Fibroblast of lung (primary cell): ENCODE results near the gene CHST3.

ENCODE experiments used
- EZH2 ChIP-seq: IDR thresholded peaks from 2 replicates; pipeline ENCODE4 v1.5.1; 2012; ENCODE audit warnings: low read length, control low read depth, mild to moderate bottlenecking; ENCODE audit errors: missing control alignments
- TF ChIP-seq, protein P1 (sequence below), 2 donors: IDR thresholded peaks in 1 of 2; conservative IDR thresholded peaks in 1 of 2; 1 replicate in 1 of 2; 2 replicates in 1 of 2; pipeline ENCODE4 v1.5.1; 2011 to 2012; ENCODE audit warnings: low read length in 2 of 2, control low read depth in 1 of 2, inconsistent platforms in 1 of 2, low read depth in 1 of 2, mild to moderate bottlenecking in 1 of 2

DNA sequence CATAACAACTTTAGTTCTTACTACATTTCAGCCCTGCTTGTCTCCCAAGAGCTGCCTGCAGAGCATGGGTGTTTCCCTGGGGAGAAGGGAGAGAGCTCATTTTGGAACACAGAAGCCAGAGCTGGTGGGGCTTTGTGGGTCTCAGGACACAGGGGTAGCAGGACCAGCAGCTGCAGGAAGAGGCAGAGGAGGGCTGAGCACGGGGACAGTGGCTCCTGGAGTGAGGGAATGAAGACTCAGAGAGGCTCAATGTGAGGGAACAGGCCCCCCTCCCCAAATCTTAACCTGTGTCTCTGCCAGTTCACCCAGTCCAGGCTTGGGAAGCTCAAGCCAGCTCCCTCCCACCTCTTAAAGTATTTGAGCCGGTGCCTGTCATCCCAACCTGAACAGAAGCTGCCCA lies 50.0 kb downstream of the CHST3 start:
- no peak for TF ChIP-seq EZH2
- TF ChIP-seq, protein P1, sequence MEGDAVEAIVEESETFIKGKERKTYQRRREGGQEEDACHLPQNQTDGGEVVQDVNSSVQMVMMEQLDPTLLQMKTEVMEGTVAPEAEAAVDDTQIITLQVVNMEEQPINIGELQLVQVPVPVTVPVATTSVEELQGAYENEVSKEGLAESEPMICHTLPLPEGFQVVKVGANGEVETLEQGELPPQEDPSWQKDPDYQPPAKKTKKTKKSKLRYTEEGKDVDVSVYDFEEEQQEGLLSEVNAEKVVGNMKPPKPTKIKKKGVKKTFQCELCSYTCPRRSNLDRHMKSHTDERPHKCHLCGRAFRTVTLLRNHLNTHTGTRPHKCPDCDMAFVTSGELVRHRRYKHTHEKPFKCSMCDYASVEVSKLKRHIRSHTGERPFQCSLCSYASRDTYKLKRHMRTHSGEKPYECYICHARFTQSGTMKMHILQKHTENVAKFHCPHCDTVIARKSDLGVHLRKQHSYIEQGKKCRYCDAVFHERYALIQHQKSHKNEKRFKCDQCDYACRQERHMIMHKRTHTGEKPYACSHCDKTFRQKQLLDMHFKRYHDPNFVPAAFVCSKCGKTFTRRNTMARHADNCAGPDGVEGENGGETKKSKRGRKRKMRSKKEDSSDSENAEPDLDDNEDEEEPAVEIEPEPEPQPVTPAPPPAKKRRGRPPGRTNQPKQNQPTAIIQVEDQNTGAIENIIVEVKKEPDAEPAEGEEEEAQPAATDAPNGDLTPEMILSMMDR (conservative IDR thresholded peaks at IDR 0.05 in 1 of 2, IDR thresholded peaks at IDR 0.05 in 1 of 2; ENCODE audit: low read depth in 1 of 2, low read length in 2 of 2), result no peak
